Endodermal cell (in vitro differentiated cells): ENCODE measurements around the gene IGLL5. TPM values are rescaled to one million over a fixed set of nuclear protein-coding genes. Genes with fewer than 3 reads are reported as not detected.

Experiments
- DNase-seq: peaks from one replicate; pipeline ENCODE4 v3.0.0-alpha.2; 2017
- H3K27ac ChIP-seq: 2 replicates; pipeline ENCODE4 v1.5.1; 2013; ENCODE audit warnings: mild to moderate bottlenecking, low read depth, low read length, moderate library complexity
- H3K27me3 ChIP-seq: 2 replicates; pipeline ENCODE4 v1.6.1; 2013; ENCODE audit warnings: mild to moderate bottlenecking, low read length, moderate library complexity; ENCODE audit not compliant: insufficient read depth, control insufficient read depth, poor library complexity, severe bottlenecking
- H3K36me3 ChIP-seq: 2 replicates; pipeline ENCODE4 v1.7.0; 2013; ENCODE audit warnings: mild to moderate bottlenecking, low read length, moderate library complexity; ENCODE audit not compliant: control insufficient read depth, insufficient read depth
- H3K4me1 ChIP-seq: one replicate; pipeline ENCODE4 v1.7.0; 2013; ENCODE audit warnings: low read length; ENCODE audit not compliant: control insufficient read depth, insufficient read depth
- H3K4me3 ChIP-seq: 2 replicates; pipeline ENCODE4 v1.5.1; 2013; ENCODE audit warnings: mild to moderate bottlenecking, low read length, moderate library complexity
- H3K9ac ChIP-seq: 2 replicates; pipeline ENCODE4 v1.6.1; 2013; ENCODE audit warnings: mild to moderate bottlenecking, low read length, moderate library complexity; ENCODE audit not compliant: poor library complexity, severe bottlenecking; ENCODE audit errors: extremely low read depth
- H3K9me3 ChIP-seq: 2 replicates; pipeline ENCODE4 v1.6.1; 2013; ENCODE audit warnings: mild to moderate bottlenecking, low read length, moderate library complexity; ENCODE audit not compliant: control insufficient read depth
- H3K27ac Mint-ChIP-seq: 2 replicates; pipeline ENCODE4 v1.8.0; 2020; ENCODE audit warnings: mixed read lengths
- H3K27me3 Mint-ChIP-seq: 2 replicates; pipeline ENCODE4 v1.8.0; 2021; ENCODE audit warnings: mild to moderate bottlenecking, mixed read lengths; ENCODE audit not compliant: insufficient read depth
- H3K36me3 Mint-ChIP-seq: 2 replicates; pipeline ENCODE4 v1.8.0; 2020; ENCODE audit warnings: low read depth, mixed read lengths
- H3K4me1 Mint-ChIP-seq: 2 replicates; pipeline ENCODE4 v1.8.0; 2020; ENCODE audit warnings: mixed read lengths
- H3K4me3 Mint-ChIP-seq: 2 replicates; pipeline ENCODE4 v1.8.0; 2020; ENCODE audit warnings: mild to moderate bottlenecking, moderate library complexity, mixed read lengths
- H3K9me3 Mint-ChIP-seq: 2 replicates; pipeline ENCODE4 v1.8.0; 2020; ENCODE audit warnings: mild to moderate bottlenecking, mixed read lengths
- CTCF ChIP-seq: fragments of 200-600 bp; sonication (generic); conservative IDR thresholded peaks from 2 replicates; pipeline ENCODE4 v1.5.0; 2021; ENCODE audit warnings: antibody characterized with exemption, mild to moderate bottlenecking
- WGBS, 2 experiments: methylation state at CpG; one replicate each; pipeline versions ENCODE4 v1.1.5 to v1.1.7; 2013; ENCODE audit warnings: missing lambda C conversion rate in 2 of 2, mixed read lengths in 1 of 2; ENCODE audit not compliant: insufficient coverage in 1 of 2, insufficient read length in 1 of 2; 5-methylcytosine and 5-hydroxymethylcytosine counted together
- total RNA-seq, 2 donors: library from RNA; stranded (reverse); fragmentation: NEBNext Ultra II Directional in 1 of 2; extraction: Animal tissue kit (Norgen Biotek cat#: 25700) in 1 of 2; gene quantifications; 2 replicates in 1 of 2; 3 replicates in 1 of 2; pipeline ENCODE4 v1.2.1, GENCODE V29; 2021

Gene IGLL5
- total RNA-seq, 2 donors from 2014 or later: not detected

- no peak for TF ChIP-seq CTCF
- no peaks in the 10 kb centered on the region for H3K36me3 ChIP-seq
- H3K4me1 ChIP-seq: peaks cover 13% of the 10 kb centered on the region
- no peak overlapping the region for H3K27ac Mint-ChIP-seq
- no peak for DNase-seq
- no peak overlapping the region for H3K4me3 Mint-ChIP-seq
- no peaks in the 10 kb centered on the region for H3K9me3 Mint-ChIP-seq
- 89% methylated on average over 4 of the region's 4 CpGs; no CpG with 5 or more reads in 1 of the 2 experiments for WGBS, 2 experiments
- no peaks in the 10 kb centered on the region for H3K36me3 Mint-ChIP-seq
- H3K27ac ChIP-seq: no peak overlapping the region
- H3K9me3 ChIP-seq: no peaks in the 10 kb centered on the region
- peaks cover 27% of the 10 kb centered on the region for H3K27me3 Mint-ChIP-seq
- H3K27me3 ChIP-seq: no peaks in the 10 kb centered on the region
- no peak overlapping the region for H3K9ac ChIP-seq
- peaks cover 27% of the 10 kb centered on the region for H3K4me1 Mint-ChIP-seq
- no peak overlapping the region for H3K4me3 ChIP-seq
These were observed 35.3 kb downstream of the IGLL5 start for GRCh38 chr22:22922954-22923319.

GRCh38 chr22:22923379-22923778, 35.8 kb downstream of the IGLL5 start:
- Mint-ChIP-seq H3K4me1 (peaks cover 27% of the 10 kb centered on the region), H3K9me3 (no peaks in the 10 kb centered on the region), H3K27ac (no peak overlapping the region), H3K36me3 (no peaks in the 10 kb centered on the region), H3K4me3 (no peak overlapping the region), H3K27me3 (peaks cover 27% of the 10 kb centered on the region)
- peaks cover 13% of the 10 kb centered on the region for H3K4me1 ChIP-seq
- H3K9me3 ChIP-seq: no peaks in the 10 kb centered on the region
- DNase-seq: no peak
- no peak for TF ChIP-seq CTCF
- no peak overlapping the region for H3K4me3 ChIP-seq
- 80 to 93% methylated on average over 1 to 4 of the region's 4 CpGs for WGBS, 2 experiments
- H3K27ac ChIP-seq: no peak overlapping the region
- H3K36me3 ChIP-seq: no peaks in the 10 kb centered on the region
- H3K9ac ChIP-seq: no peak overlapping the region
- H3K27me3 ChIP-seq: no peaks in the 10 kb centered on the region

GRCh38 chr22:22923930-22924329, 36.3 kb downstream of the IGLL5 start:
- Mint-ChIP-seq H3K36me3 (no peaks in the 10 kb centered on the region), H3K4me3 (no peak overlapping the region), H3K4me1 (peaks cover 27% of the 10 kb centered on the region), H3K9me3 (no peaks in the 10 kb centered on the region), H3K27me3 (peaks cover 23% of the 10 kb centered on the region), H3K27ac (no peak overlapping the region)
- TF ChIP-seq CTCF: no peak
- Histone ChIP-seq H3K9me3 (no peaks in the 10 kb centered on the region), H3K9ac (no peak overlapping the region), H3K4me3 (no peak overlapping the region), H3K36me3 (no peaks in the 10 kb centered on the region), H3K27me3 (no peaks in the 10 kb centered on the region), H3K4me1 (peaks cover 13% of the 10 kb centered on the region), H3K27ac (no peak overlapping the region)
- 89 to 92% methylated on average over 2 to 4 of the region's 4 CpGs for WGBS, 2 experiments
- DNase-seq: no peak
